Breast epithelium (tissue), 3 donors: ENCODE data around the gene SLK.

ENCODE experiments used
- POLR2A ChIP-seq: fragments of 450-650 bp; IDR thresholded peaks from one replicate; pipeline ENCODE4 v1.6.1; 2016; ENCODE audit warnings: antibody characterized with exemption, mild to moderate bottlenecking, moderate library complexity
- TF ChIP-seq, protein P1 (sequence below), 3 donors: fragments of 450-650 bp; IDR thresholded peaks; one replicate each; pipeline ENCODE4 v1.5.1; 2016 to 2017; ENCODE audit warnings: antibody characterized with exemption in 3 of 3, mild to moderate bottlenecking in 3 of 3, moderate library complexity in 3 of 3

DNA sequence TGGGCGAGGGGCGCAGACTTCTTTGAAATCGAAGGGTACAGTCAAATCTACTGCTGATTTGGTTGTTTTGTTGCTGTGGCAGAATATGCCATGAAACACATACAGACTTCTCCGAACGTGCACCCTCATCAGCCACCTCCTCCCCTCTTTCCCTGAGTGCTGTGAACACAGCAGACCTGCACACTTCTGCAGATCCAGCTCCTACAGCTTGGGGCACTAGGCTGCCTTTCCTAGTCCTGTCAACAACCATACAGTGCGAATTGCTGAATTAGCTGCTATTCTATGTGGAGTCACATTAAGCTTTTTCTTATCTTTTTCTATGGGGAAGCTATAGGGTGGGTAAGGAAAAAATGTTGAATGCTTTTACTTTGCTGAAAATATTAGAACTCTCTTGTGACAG lies 61.2 kb downstream of the SLK start:
- TF ChIP-seq, protein P1, sequence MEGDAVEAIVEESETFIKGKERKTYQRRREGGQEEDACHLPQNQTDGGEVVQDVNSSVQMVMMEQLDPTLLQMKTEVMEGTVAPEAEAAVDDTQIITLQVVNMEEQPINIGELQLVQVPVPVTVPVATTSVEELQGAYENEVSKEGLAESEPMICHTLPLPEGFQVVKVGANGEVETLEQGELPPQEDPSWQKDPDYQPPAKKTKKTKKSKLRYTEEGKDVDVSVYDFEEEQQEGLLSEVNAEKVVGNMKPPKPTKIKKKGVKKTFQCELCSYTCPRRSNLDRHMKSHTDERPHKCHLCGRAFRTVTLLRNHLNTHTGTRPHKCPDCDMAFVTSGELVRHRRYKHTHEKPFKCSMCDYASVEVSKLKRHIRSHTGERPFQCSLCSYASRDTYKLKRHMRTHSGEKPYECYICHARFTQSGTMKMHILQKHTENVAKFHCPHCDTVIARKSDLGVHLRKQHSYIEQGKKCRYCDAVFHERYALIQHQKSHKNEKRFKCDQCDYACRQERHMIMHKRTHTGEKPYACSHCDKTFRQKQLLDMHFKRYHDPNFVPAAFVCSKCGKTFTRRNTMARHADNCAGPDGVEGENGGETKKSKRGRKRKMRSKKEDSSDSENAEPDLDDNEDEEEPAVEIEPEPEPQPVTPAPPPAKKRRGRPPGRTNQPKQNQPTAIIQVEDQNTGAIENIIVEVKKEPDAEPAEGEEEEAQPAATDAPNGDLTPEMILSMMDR (IDR thresholded peaks at IDR 0.05), result peak in 1 of 3 donors; percentile 22
- no peak for TF ChIP-seq POLR2A
